ENCODE measurements around the gene ELMO3.

Gene ELMO3

DNA sequence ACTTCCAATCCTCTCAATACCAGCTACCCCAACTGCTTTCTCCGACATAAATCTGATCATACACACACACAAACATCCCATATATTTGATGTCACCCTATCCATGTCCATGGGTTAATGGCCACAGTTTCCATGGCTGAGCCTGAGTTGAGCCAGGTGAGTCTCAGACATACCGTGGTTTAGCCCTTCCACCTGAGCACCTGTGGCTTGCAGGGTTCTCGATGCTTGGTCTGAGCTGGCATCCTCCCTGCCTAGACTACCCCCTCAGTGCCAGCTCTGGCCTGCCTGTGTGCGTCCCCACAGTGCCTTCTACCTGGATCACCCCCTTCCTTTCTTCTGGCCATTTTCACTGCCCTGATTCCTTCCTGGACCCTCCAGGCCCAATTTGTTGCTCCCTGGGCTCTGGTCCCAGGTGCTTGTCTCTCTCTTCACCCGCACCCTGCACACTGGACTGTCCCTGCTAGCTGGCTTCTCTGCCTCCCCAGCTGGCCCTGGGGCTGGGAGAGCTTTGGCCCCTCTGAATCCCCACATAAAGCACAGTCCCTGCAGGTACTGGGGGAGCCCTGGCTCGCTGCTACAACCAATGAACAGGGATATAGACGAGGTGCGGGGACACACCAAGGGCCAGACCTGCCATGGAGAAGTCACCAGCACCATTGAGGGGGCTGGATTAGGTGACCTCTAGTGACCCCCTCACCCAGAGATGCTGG, 7.4 kb downstream of the ELMO3 start:
- H3K27me3 ChIP-seq (ENCODE audit: control insufficient read depth, low read length): no peaks in the 10 kb centered on the region
- TF ChIP-seq EZH2phosphoT487 (IDR thresholded peaks at IDR 0.05; ENCODE audit: borderline replicate concordance, low read length): no peak
- TF ChIP-seq, protein P1, sequence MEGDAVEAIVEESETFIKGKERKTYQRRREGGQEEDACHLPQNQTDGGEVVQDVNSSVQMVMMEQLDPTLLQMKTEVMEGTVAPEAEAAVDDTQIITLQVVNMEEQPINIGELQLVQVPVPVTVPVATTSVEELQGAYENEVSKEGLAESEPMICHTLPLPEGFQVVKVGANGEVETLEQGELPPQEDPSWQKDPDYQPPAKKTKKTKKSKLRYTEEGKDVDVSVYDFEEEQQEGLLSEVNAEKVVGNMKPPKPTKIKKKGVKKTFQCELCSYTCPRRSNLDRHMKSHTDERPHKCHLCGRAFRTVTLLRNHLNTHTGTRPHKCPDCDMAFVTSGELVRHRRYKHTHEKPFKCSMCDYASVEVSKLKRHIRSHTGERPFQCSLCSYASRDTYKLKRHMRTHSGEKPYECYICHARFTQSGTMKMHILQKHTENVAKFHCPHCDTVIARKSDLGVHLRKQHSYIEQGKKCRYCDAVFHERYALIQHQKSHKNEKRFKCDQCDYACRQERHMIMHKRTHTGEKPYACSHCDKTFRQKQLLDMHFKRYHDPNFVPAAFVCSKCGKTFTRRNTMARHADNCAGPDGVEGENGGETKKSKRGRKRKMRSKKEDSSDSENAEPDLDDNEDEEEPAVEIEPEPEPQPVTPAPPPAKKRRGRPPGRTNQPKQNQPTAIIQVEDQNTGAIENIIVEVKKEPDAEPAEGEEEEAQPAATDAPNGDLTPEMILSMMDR (IDR thresholded peaks at IDR 0.05; ENCODE audit: low read depth, low read length, poor library complexity, severe bottlenecking): no peak
- no peak overlapping the region for H3K4me2 ChIP-seq (ENCODE audit: low read length)
- H3F3A ChIP-seq (ENCODE audit: control insufficient read depth, insufficient read depth): no peaks in the 10 kb centered on the region; the same call in 1 of the 2 replicates
- no peak overlapping the region for H3K4me3 ChIP-seq (ENCODE audit: low read length)
- no peak overlapping the region for H3K27ac ChIP-seq (ENCODE audit: low read depth, low read length)
- H3K9me3 ChIP-seq (ENCODE audit: control insufficient read depth, insufficient read depth, low read length): no peaks in the 10 kb centered on the region
- peaks cover 27% of the 10 kb centered on the region for H3K36me3 ChIP-seq (ENCODE audit: control insufficient read depth, low read length)
- no peaks in the 10 kb centered on the region for H3K79me2 ChIP-seq (ENCODE audit: control insufficient read depth, low read length)
- H3K9me2 ChIP-seq (replicated peaks; ENCODE audit: control insufficient read depth, low read length): no peaks in the 10 kb centered on the region
- H3K4me1 ChIP-seq (ENCODE audit: control insufficient read depth, low read length): no peaks in the 10 kb centered on the region
- H4K20me1 ChIP-seq (ENCODE audit: control insufficient read depth, insufficient read depth, low read depth, low read length): no peaks in the 10 kb centered on the region

DNA sequence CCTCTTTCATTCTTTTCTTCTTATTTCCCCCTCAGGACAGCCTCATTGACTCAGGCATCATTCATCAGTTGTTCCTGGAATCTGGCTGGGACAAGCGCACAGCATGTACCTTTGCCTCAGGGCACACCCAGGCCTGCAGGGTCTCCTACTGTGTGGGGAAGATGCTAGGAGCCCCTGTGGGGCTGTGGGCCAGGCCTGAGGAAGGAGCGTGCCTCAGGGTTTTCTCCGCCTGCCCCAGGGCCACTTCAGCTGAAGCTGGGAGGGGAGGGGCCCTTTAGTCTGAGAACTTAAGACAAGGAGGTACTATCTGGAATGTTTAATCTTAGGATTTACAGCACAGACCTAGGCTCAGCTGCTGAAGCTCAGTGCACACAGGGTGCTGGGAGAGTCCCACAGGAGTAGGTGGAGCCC, 7.9 kb downstream of the ELMO3 start:
- no peak overlapping the region for H3K4me3 ChIP-seq (ENCODE audit: low read length)
- no peaks in the 10 kb centered on the region for H3K4me1 ChIP-seq (ENCODE audit: control insufficient read depth, low read length)
- H3K9me2 ChIP-seq (replicated peaks; ENCODE audit: control insufficient read depth, low read length): no peaks in the 10 kb centered on the region
- no peaks in the 10 kb centered on the region for H3K9me3 ChIP-seq (ENCODE audit: control insufficient read depth, insufficient read depth, low read length)
- H3K4me2 ChIP-seq (ENCODE audit: low read length): no peak overlapping the region
- peaks cover 24% of the 10 kb centered on the region for H3K36me3 ChIP-seq (ENCODE audit: control insufficient read depth, low read length)
- no peaks in the 10 kb centered on the region for H4K20me1 ChIP-seq (ENCODE audit: control insufficient read depth, insufficient read depth, low read depth, low read length)
- no peaks in the 10 kb centered on the region; the same call in 1 of the 2 replicates for H3F3A ChIP-seq (ENCODE audit: control insufficient read depth, insufficient read depth)
- H3K27me3 ChIP-seq (ENCODE audit: control insufficient read depth, low read length): peaks cover 2% of the 10 kb centered on the region; the same call in 1 of the 2 replicates
- H3K79me2 ChIP-seq (ENCODE audit: control insufficient read depth, low read length): no peaks in the 10 kb centered on the region
- no peak overlapping the region for H3K27ac ChIP-seq (ENCODE audit: low read depth, low read length)
- no peak for TF ChIP-seq EZH2phosphoT487 (IDR thresholded peaks at IDR 0.05; ENCODE audit: borderline replicate concordance, low read length)
- TF ChIP-seq, protein P1 (IDR thresholded peaks at IDR 0.05; ENCODE audit: low read depth, low read length, poor library complexity, severe bottlenecking): no peak

DNA sequence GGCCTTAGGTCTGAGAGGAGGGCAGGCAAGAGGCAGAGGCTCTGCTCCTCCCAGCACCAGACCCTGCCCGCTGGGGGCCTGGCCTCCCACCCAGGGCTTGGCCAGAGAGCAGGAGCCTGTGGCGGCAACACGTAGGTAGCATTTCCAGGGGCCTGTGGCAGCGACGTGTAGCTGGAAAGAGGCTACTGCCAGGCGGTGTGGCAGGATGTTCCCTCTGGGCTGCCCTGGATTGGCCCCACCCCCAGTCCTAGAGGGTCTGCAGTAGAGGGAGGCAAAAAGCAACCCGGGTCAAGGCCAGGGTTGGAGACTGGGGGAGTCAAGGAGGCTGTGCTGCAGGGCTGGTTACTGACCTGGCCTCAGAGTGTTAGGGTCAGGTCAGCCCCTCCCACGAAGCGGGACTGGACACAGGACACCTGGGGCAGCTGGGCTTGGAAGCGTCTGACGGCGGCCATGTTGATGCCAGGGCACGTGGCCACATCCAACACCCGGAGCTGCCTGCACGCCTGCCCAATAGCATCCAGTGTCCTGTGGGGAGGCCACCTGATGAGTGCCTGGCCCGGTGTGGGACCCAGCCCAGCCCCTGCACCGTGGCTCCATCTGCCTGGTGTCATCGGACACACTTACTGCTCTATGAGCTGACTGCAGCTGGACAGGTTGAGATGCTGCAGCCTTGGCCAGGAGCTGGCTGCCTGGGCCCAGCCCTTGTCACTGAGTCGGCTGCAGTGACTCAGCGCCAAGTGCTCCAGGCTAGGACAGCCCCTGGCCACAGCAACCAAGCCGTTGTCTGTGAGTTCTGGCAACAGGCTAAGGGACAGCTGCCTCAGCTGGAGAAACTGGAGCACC, 8.5 kb downstream of the ELMO3 start:
- Histone ChIP-seq H3F3A (ENCODE audit: control insufficient read depth, insufficient read depth) (no peaks in the 10 kb centered on the region; the same call in 1 of the 2 replicates), H3K36me3 (ENCODE audit: control insufficient read depth, low read length) (peaks cover 18% of the 10 kb centered on the region), H3K9me2 (replicated peaks; ENCODE audit: control insufficient read depth, low read length) (no peaks in the 10 kb centered on the region), H3K27me3 (ENCODE audit: control insufficient read depth, low read length) (peaks cover 3% of the 10 kb centered on the region; the same call in 1 of the 2 replicates), H4K20me1 (ENCODE audit: control insufficient read depth, insufficient read depth, low read depth, low read length) (no peaks in the 10 kb centered on the region), H3K27ac (ENCODE audit: low read depth, low read length) (no peak overlapping the region), H3K4me3 (ENCODE audit: low read length) (no peak overlapping the region), H3K4me1 (ENCODE audit: control insufficient read depth, low read length) (no peaks in the 10 kb centered on the region), H3K9me3 (ENCODE audit: control insufficient read depth, insufficient read depth, low read length) (no peaks in the 10 kb centered on the region), H3K79me2 (ENCODE audit: control insufficient read depth, low read length) (no peaks in the 10 kb centered on the region), H3K4me2 (ENCODE audit: low read length) (no peak overlapping the region)
- TF ChIP-seq, protein P1 (IDR thresholded peaks at IDR 0.05; ENCODE audit: low read depth, low read length, poor library complexity, severe bottlenecking): no peak
- TF ChIP-seq EZH2phosphoT487 (IDR thresholded peaks at IDR 0.05; ENCODE audit: borderline replicate concordance, low read length): no peak
